ENCODE results near the gene ADAM12. TPM values are rescaled to one million over a fixed set of nuclear protein-coding genes. Genes with fewer than 3 reads are reported as not detected.

ADAM12 gene
- total RNA-seq, 4 donors from 2014 or later: under 0.01 to 60.8 (median 0.64) TPM; not detected in 1

DNA sequence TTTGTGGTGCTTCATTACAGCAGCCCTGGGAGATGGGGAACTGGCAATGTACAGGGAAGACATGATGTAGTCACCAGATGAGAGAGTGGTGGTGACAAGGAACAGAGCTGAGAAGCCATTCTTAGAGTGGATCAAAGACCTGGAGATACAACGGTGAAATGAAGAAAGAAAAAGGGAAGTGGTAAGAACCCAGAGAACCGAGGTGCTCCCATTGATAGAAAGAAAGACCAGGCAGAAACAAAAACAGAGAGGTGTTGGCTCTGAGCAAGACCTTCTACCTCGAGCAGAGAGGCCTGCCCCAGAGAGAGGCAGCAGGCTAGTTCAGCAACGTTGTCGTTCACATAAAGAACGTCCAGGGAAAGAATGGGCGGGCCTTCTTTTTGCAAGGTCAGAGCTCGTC is 186.7 kb downstream of the ADAM12 start:
- no peaks in the 10 kb centered on the region for H3K9me3 ChIP-seq
- no peaks in the 10 kb centered on the region for H3K4me1 ChIP-seq
- no peak for TF ChIP-seq POLR2A (IDR thresholded peaks at IDR 0.05)
- TF ChIP-seq, protein P1, sequence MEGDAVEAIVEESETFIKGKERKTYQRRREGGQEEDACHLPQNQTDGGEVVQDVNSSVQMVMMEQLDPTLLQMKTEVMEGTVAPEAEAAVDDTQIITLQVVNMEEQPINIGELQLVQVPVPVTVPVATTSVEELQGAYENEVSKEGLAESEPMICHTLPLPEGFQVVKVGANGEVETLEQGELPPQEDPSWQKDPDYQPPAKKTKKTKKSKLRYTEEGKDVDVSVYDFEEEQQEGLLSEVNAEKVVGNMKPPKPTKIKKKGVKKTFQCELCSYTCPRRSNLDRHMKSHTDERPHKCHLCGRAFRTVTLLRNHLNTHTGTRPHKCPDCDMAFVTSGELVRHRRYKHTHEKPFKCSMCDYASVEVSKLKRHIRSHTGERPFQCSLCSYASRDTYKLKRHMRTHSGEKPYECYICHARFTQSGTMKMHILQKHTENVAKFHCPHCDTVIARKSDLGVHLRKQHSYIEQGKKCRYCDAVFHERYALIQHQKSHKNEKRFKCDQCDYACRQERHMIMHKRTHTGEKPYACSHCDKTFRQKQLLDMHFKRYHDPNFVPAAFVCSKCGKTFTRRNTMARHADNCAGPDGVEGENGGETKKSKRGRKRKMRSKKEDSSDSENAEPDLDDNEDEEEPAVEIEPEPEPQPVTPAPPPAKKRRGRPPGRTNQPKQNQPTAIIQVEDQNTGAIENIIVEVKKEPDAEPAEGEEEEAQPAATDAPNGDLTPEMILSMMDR (IDR thresholded peaks at IDR 0.05): no peak
- H3K4me3 ChIP-seq: no peak overlapping the region
- no peaks in the 10 kb centered on the region for H3K36me3 ChIP-seq
- intact Hi-C loops (cut with DNase I; ENCODE audit: low total_unique reads): no loop called here
- DNase-seq: no peak
- no peaks in the 10 kb centered on the region for H3K27me3 ChIP-seq
- H3K27ac ChIP-seq: no peak overlapping the region

DNA sequence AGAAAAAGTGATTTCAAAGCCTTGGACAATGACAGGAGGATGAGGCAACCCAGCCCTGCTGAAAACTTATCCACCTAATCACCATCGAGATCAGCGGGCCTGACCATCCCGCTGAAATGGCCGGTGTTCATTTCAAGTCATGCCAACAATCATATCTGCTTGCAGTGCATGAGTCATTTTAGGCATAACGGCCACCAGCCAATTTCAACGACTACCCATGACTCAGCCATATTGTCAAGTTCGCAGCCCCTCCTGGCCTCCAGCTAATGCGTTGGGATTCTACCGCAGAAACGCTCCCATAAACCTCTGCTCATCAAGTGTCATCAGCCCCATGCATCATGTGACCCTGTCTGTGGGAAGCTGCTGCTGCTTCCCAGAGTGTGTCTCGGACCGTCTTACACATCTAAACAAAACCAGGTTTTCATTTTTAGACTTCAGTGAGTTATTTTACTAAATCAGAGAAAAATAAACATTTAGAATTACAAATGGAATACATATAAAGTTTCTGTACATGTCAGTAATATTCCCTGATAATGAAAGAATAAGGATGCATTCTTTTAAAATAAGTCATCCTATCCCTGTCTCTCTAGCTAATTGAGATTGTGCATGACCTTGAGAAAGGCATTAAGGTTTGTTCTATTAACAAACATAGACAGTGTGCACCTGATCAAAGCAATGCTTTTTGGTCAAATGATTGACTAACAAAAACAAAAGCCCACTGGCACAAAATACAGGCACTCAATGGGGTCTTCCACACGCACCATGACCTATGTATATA is 188.9 kb downstream of the ADAM12 start:
- no peaks in the 10 kb centered on the region for H3K27me3 ChIP-seq
- TF ChIP-seq POLR2A (IDR thresholded peaks at IDR 0.05): no peak
- TF ChIP-seq, protein P1 (IDR thresholded peaks at IDR 0.05): no peak
- peak in 1 of 2 donors; percentile 42 for DNase-seq
- H3K4me1 ChIP-seq: no peaks in the 10 kb centered on the region
- H3K4me3 ChIP-seq: no peak overlapping the region
- H3K9me3 ChIP-seq: no peaks in the 10 kb centered on the region
- H3K36me3 ChIP-seq: no peaks in the 10 kb centered on the region
- H3K27ac ChIP-seq: no peak overlapping the region
- intact Hi-C loops (cut with DNase I; ENCODE audit: low total_unique reads): no loop called here

DNA sequence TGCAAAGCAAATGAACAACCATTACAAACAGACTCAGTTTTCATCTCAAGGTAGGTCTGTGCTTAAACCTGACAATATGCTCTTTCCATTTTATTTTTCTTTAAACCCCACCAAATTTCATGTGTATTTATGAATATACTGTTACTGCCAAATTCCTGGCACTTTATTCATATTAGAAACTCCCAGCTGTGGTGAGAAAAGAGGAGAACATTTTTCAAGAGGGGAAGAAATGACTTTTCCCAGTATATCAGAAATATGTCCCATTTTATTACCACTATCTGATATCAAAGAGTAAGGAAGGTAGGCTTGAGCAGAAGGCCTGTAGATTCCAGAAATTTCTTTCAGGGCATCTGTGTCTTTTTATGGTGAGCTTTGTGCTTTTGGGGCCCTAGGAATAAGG is 189.6 kb downstream of the ADAM12 start:
- H3K27me3 ChIP-seq: no peaks in the 10 kb centered on the region
- H3K9me3 ChIP-seq: no peaks in the 10 kb centered on the region
- no peak overlapping the region for H3K27ac ChIP-seq
- intact Hi-C loops (cut with DNase I; ENCODE audit: low total_unique reads): no loop called here
- H3K36me3 ChIP-seq: no peaks in the 10 kb centered on the region
- no peaks in the 10 kb centered on the region for H3K4me1 ChIP-seq
- TF ChIP-seq, protein P1 (IDR thresholded peaks at IDR 0.05): no peak
- no peak for TF ChIP-seq POLR2A (IDR thresholded peaks at IDR 0.05)
- DNase-seq: no peak
- H3K4me3 ChIP-seq: no peak overlapping the region

DNA sequence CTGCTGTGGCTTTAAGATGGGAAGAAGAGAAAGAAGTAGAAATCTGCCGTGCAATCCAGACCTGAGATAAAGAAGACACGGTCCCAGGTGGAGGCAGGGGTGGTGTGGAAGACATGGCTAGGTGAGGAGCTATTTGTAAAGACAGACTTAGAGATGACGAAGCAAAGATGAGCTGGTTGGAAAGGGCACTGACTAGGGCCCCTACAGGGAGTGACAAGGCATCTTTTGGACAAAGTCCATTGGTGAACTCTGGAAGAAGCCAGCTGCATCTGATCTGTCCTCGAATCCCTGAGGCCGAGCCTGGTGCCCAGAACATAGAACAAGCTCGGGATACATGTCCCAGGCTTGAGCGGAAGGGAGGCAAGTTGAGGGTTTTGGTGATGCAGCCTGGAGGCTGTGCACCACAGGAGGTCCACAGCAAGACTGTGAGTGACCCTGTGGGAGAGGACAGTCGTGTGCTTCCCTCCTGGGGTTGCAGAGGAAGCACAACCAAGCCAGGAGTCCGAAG is 191.2 kb downstream of the ADAM12 start:
- intact Hi-C loops (cut with DNase I; ENCODE audit: low total_unique reads): no loop called here
- no peak for DNase-seq
- H3K36me3 ChIP-seq: no peaks in the 10 kb centered on the region
- TF ChIP-seq POLR2A (IDR thresholded peaks at IDR 0.05): no peak
- TF ChIP-seq, protein P1 (IDR thresholded peaks at IDR 0.05): no peak
- no peaks in the 10 kb centered on the region for H3K9me3 ChIP-seq
- H3K27me3 ChIP-seq: no peaks in the 10 kb centered on the region
- H3K4me3 ChIP-seq: no peak overlapping the region
- no peaks in the 10 kb centered on the region for H3K4me1 ChIP-seq
- H3K27ac ChIP-seq: no peak overlapping the region

DNA sequence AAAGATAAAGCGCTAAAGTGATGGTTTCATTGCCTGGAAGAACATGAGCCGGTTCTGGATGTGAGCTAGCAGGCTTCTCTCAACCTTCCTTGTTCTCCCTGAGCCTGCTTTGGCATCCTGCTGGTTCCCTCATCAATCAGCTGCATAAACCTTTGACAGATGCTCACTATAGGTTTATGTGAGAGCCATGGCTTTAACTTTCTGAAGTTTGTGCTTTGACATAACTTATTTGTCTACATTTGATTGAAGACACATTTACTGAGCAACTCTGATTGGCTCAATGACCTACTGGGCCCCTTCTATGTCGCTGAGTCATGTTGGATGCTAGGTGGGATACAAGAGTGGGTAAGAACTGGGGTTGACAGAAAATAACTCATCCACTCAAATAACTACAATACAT is 192.0 kb downstream of the ADAM12 start:
- Histone ChIP-seq H3K36me3 (no peaks in the 10 kb centered on the region), H3K27ac (no peak overlapping the region), H3K4me1 (no peaks in the 10 kb centered on the region), H3K4me3 (no peak overlapping the region), H3K27me3 (no peaks in the 10 kb centered on the region), H3K9me3 (no peaks in the 10 kb centered on the region)
- no peak for DNase-seq
- TF ChIP-seq POLR2A (IDR thresholded peaks at IDR 0.05): no peak
- TF ChIP-seq, protein P1 (IDR thresholded peaks at IDR 0.05): no peak
- intact Hi-C loops (cut with DNase I; ENCODE audit: low total_unique reads): no loop called here

Measured in uterus (tissue), 4 donors.